Fibroblast of upper back skin (primary cell): ENCODE results near the gene IGDCC3.

Experiments used
- DNase-seq: peaks from one replicate; pipeline ENCODE4 v3.0.0-alpha.2; 2013

The IGDCC3 gene

GRCh38 chr15:65285291-65286068 is 92.3 kb downstream of the IGDCC3 start:
- peak; percentile 45 for DNase-seq

GRCh38 chr15:65278480-65278879 is 99.3 kb downstream of the IGDCC3 start:
- no peak for DNase-seq
